HFFc6 (cell line): ENCODE data around the gene NRDC. TPM values are rescaled to one million over a fixed set of nuclear protein-coding genes. Genes with fewer than 3 reads are reported as not detected.

Experiments used
- DNase-seq: peaks from one replicate; pipeline ENCODE4 v3.0.0-alpha.2; 2018
- H3K27ac Mint-ChIP-seq: 2 replicates; pipeline ENCODE4 v1.8.0; 2020; ENCODE audit warnings: mild to moderate bottlenecking, mixed read lengths
- H3K27me3 Mint-ChIP-seq: 2 replicates; pipeline ENCODE4 v1.8.0; 2021; ENCODE audit warnings: mild to moderate bottlenecking, moderate library complexity, mixed read lengths; ENCODE audit not compliant: insufficient read depth
- H3K36me3 Mint-ChIP-seq: 2 replicates; pipeline ENCODE4 v1.8.0; 2021; ENCODE audit warnings: low read depth, mixed read lengths
- H3K4me1 Mint-ChIP-seq: 2 replicates; pipeline ENCODE4 v1.8.0; 2020; ENCODE audit warnings: low read depth, mixed read lengths
- H3K4me3 Mint-ChIP-seq: 2 replicates; pipeline ENCODE4 v1.8.0; 2020; ENCODE audit warnings: mild to moderate bottlenecking, moderate library complexity, mixed read lengths
- H3K9me3 Mint-ChIP-seq: 2 replicates; pipeline ENCODE4 v1.8.0; 2020; ENCODE audit warnings: mild to moderate bottlenecking, mixed read lengths
- total RNA-seq, 6 experiments: library from RNA; stranded (reverse); fragmentation: NEBNext Ultra II Directional; extraction: Animal tissue kit (Norgen Biotek cat#: 25700); gene quantifications; 2 replicates in 1 of 6; 3 replicates in 5 of 6; pipeline ENCODE4 v1.2.3, GENCODE V29; 2021
- TF ChIP-seq, protein P1 (sequence below): fragments of 200-600 bp; sonication (generic); IDR thresholded peaks from 2 replicates; pipeline ENCODE4 v1.5.0; 2021; ENCODE audit warnings: antibody characterized with exemption, mild to moderate bottlenecking

NRDC gene
- total RNA-seq, 6 experiments from 2014 or later: 186 to 207 (median 193) TPM

DNA sequence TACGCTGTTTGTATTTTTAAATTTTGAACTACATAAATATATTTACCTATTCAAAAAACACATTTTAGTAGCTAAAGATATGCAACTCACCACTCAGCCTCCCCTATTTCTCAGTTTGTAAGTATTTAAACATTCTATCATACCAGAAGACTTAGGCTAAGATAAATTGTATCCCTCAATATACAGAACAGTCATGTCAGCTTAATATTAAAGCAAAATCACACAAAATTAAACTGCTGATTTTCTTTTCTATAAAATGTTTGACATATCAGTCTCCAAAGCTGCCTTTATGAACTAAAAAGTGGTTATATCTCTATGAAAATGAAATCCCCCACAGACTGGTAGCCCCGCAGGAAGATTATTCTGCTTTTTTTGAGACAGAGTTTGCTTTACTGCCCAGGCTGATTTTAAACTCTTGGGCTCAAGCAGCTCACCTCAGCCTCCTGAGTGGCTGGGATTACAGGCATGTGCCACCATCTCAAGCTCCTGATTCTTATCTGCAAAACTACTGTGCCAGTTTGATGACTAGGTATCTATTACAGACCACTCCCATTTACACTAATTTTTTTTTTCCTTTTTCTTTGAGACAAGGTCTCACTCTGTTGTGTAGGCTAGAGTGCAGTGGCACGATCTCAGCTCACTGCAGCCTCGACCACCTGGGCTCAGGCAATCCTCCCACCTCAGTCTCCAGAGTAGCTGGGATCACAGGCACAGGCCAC is 37.6 kb downstream of the NRDC start:
- peaks cover 33% of the 10 kb centered on the region for H3K36me3 Mint-ChIP-seq
- H3K27ac Mint-ChIP-seq: no peak overlapping the region; the same call in 1 of the 2 replicates
- H3K27me3 Mint-ChIP-seq: peaks cover 8% of the 10 kb centered on the region
- H3K9me3 Mint-ChIP-seq: no peaks in the 10 kb centered on the region
- TF ChIP-seq, protein P1, sequence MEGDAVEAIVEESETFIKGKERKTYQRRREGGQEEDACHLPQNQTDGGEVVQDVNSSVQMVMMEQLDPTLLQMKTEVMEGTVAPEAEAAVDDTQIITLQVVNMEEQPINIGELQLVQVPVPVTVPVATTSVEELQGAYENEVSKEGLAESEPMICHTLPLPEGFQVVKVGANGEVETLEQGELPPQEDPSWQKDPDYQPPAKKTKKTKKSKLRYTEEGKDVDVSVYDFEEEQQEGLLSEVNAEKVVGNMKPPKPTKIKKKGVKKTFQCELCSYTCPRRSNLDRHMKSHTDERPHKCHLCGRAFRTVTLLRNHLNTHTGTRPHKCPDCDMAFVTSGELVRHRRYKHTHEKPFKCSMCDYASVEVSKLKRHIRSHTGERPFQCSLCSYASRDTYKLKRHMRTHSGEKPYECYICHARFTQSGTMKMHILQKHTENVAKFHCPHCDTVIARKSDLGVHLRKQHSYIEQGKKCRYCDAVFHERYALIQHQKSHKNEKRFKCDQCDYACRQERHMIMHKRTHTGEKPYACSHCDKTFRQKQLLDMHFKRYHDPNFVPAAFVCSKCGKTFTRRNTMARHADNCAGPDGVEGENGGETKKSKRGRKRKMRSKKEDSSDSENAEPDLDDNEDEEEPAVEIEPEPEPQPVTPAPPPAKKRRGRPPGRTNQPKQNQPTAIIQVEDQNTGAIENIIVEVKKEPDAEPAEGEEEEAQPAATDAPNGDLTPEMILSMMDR: no peak
- peaks cover 19% of the 10 kb centered on the region for H3K4me1 Mint-ChIP-seq
- no peak for DNase-seq
- H3K4me3 Mint-ChIP-seq: no peak overlapping the region

- no peak overlapping the region for H3K27ac Mint-ChIP-seq
- TF ChIP-seq, protein P1: no peak
- DNase-seq: no peak
- no peak overlapping the region for H3K4me3 Mint-ChIP-seq
- peaks cover 19% of the 10 kb centered on the region for H3K4me1 Mint-ChIP-seq
- no peaks in the 10 kb centered on the region for H3K9me3 Mint-ChIP-seq
- peaks cover 4% of the 10 kb centered on the region for H3K27me3 Mint-ChIP-seq
- H3K36me3 Mint-ChIP-seq: peaks cover 31% of the 10 kb centered on the region
These were observed 38.3 kb downstream of the NRDC start for GRCh38 chr1:51840182-51840581.

DNA sequence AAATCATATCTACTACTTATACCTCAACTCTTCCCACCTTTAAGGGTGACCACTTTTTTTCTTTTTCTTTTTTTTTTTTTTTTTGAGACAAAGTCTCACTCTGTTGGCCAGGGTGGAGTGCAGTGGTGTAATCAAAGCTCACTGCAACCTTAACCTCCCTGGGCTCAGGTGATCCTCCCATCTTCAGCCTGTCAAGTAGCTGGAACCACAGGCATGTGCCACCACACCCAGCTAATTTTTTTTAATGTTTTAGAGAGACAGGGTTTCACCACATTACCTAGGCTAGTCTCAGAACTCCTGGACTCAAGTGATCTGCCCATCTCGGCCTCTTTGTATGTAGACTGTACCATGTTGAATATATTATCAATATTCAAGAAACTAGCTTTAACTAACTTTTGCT is 39.4 kb downstream of the NRDC start:
- TF ChIP-seq, protein P1: no peak
- no peak for DNase-seq
- H3K27ac Mint-ChIP-seq: no peak overlapping the region
- H3K36me3 Mint-ChIP-seq: peaks cover 31% of the 10 kb centered on the region
- H3K9me3 Mint-ChIP-seq: no peaks in the 10 kb centered on the region
- H3K4me3 Mint-ChIP-seq: no peak overlapping the region
- H3K4me1 Mint-ChIP-seq: peaks cover 18% of the 10 kb centered on the region
- H3K27me3 Mint-ChIP-seq: peaks cover 2% of the 10 kb centered on the region; the same call in 1 of the 2 replicates

DNA sequence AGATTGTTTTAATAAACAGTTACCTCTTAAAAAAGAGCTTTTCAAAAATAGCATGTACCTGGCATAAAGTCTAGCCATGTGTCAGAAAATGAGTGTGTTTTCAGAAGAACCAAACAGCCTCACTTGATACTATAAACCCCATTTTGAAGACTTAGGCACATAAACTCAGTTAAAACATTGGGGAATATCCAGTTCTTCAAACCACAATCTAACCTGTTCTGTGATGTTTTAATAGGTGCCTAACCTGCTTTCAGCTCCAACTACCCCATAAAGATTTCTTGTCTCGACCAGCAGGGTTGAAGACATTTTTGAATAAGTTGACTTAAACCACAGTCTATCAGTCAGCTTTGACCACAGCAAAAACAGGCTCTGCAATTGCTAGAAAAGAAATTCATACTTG is 41.3 kb downstream of the NRDC start:
- peaks cover 37% of the 10 kb centered on the region for H3K36me3 Mint-ChIP-seq
- no peak overlapping the region for H3K27ac Mint-ChIP-seq
- TF ChIP-seq, protein P1: no peak

DNA sequence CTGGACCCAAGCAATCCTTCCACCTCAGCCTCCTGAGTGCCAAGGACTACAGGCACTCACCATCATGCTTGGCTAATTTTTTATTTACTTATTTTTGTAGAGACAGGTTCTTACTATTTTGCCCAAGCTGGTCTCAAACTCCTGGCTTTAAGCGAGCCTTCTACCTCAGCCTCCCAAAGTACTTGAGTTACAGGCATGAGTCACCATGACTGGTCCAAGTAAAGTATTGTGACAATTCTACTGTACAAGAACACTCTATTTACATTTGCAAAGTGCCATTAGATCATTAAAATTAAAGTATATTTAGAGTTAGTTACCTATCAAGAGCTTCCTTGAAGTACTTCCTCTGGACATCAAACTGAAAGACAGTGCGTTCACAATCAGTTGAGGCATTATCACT is 44.8 kb downstream of the NRDC start:
- no peaks in the 10 kb centered on the region for H3K27me3 Mint-ChIP-seq
- H3K36me3 Mint-ChIP-seq: peaks cover 26% of the 10 kb centered on the region
- H3K9me3 Mint-ChIP-seq: no peaks in the 10 kb centered on the region
- H3K27ac Mint-ChIP-seq: peak overlapping the region; percentile 40; the same call in 1 of the 2 replicates
- DNase-seq: no peak
- TF ChIP-seq, protein P1: no peak
- no peak overlapping the region for H3K4me3 Mint-ChIP-seq
- peaks cover 13% of the 10 kb centered on the region for H3K4me1 Mint-ChIP-seq

More for the DNA sequence above, 41.3 kb downstream of the NRDC start:
- Mint-ChIP-seq H3K27me3 (peaks cover 2% of the 10 kb centered on the region; the same call in 1 of the 2 replicates), H3K4me1 (peaks cover 16% of the 10 kb centered on the region), H3K9me3 (no peaks in the 10 kb centered on the region), H3K4me3 (no peak overlapping the region)
- DNase-seq: no peak
